Tibial nerve (tissue), 4 donors: ENCODE measurements around the gene SRBD1. TPM values are rescaled to one million over a fixed set of nuclear protein-coding genes. Genes with fewer than 3 reads are reported as not detected.

ENCODE experiments used
- DNase-seq, 2 donors: peaks; one replicate each; pipeline ENCODE4 v3.0.0-alpha.2; 2019; ENCODE audit warnings: low spot score in 2 of 2
- H3K27ac ChIP-seq, 4 donors: fragments of 200-600 bp; sonication (generic) in 3 of 4; one replicate each; pipeline ENCODE4 v1.5.1; 2017 to 2019; ENCODE audit warnings: mild to moderate bottlenecking in 1 of 4
- H3K27me3 ChIP-seq, 2 donors: fragments of 200-600 bp; sonication (generic) in 1 of 2; one replicate each; pipeline versions ENCODE4 v1.5.1 to v1.6.0; 2017 to 2019
- H3K36me3 ChIP-seq, 3 donors: fragments of 200-600 bp; sonication (generic); one replicate each; pipeline ENCODE4 v1.5.1; 2018 to 2019
- H3K4me1 ChIP-seq, 4 donors: fragments of 200-600 bp; sonication (generic) in 3 of 4; one replicate each; pipeline ENCODE4 v1.5.1; 2017 to 2019
- H3K4me3 ChIP-seq, 4 donors: fragments of 200-600 bp; sonication (generic) in 3 of 4; one replicate each; pipeline ENCODE4 v1.5.1; 2017 to 2019; ENCODE audit warnings: mild to moderate bottlenecking in 1 of 4, moderate library complexity in 1 of 4
- H3K9me3 ChIP-seq, 4 donors: fragments of 200-600 bp; sonication (generic) in 3 of 4; one replicate each; pipeline ENCODE4 v1.5.1; 2017 to 2019
- EP300 ChIP-seq, 2 donors: sonication (generic); formaldehyde crosslinking; IDR thresholded peaks; one replicate each; pipeline ENCODE4 v1.6.1; 2017; ENCODE audit warnings: antibody characterized with exemption in 2 of 2, mild to moderate bottlenecking in 1 of 2
- POLR2A ChIP-seq, 2 donors: fragments of 450-650 bp; IDR thresholded peaks; one replicate each; pipeline ENCODE4 v1.6.1; 2017; ENCODE audit warnings: antibody characterized with exemption in 2 of 2, mild to moderate bottlenecking in 2 of 2, moderate library complexity in 2 of 2
- WGBS, 2 donors: methylation state at CpG; one replicate each; pipeline ENCODE4 v1.1.5; 2018; 5-methylcytosine and 5-hydroxymethylcytosine counted together
- total RNA-seq, 4 donors: library from RNA; depleted of rRNA; stranded (reverse); fragments of >200 nt; gene quantifications; one replicate each; pipeline ENCODE4 v1.1.0, GENCODE V29; 2016
- TF ChIP-seq, protein P1 (sequence below), 5 experiments: fragments of 200-600 bp in 3 of 5; fragments of 450-650 bp in 2 of 5; sonication (generic) in 3 of 5; IDR thresholded peaks; one replicate each; pipeline ENCODE4 v1.5.1; 2016 to 2019; ENCODE audit warnings: antibody characterized with exemption in 5 of 5, mild to moderate bottlenecking in 3 of 5, moderate library complexity in 2 of 5

SRBD1 gene
- total RNA-seq, 4 donors from 2014 or later: 14.7 to 36.7 (median 20.8) TPM

DNA sequence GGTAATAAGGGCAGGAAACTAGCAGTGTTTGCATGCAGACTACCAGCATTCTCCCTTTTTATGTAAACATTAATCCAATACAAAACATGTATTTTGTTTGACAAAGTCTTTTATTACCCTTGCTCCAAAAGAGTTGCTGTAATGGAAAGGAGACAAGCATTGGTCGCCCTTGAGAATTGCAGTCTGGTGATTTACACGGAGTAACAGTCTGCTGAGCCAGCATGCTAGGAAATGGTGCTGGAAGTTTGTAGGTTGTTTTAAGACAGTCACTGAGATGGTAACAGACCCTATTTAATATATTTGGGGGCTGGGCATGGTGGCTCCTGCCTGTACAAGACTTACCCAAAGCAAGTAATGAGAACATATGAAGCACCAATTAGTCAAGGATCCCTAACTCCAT, 37.6 kb upstream of the SRBD1 start:
- DNase-seq: no peak
- Histone ChIP-seq H3K36me3 (no peaks in the 10 kb centered on the region), H3K27ac (no peak overlapping the region), H3K9me3 (no peaks in the 10 kb centered on the region), H3K4me3 (no peak overlapping the region), H3K27me3 (no peaks in the 10 kb centered on the region), H3K4me1 (peaks cover 0 to 38% (median 10%) of the 10 kb centered on the region in 4 donors)
- WGBS, 2 donors: 78 to 79% methylated on average over 2 of the region's 2 CpGs
- TF ChIP-seq, protein P1, sequence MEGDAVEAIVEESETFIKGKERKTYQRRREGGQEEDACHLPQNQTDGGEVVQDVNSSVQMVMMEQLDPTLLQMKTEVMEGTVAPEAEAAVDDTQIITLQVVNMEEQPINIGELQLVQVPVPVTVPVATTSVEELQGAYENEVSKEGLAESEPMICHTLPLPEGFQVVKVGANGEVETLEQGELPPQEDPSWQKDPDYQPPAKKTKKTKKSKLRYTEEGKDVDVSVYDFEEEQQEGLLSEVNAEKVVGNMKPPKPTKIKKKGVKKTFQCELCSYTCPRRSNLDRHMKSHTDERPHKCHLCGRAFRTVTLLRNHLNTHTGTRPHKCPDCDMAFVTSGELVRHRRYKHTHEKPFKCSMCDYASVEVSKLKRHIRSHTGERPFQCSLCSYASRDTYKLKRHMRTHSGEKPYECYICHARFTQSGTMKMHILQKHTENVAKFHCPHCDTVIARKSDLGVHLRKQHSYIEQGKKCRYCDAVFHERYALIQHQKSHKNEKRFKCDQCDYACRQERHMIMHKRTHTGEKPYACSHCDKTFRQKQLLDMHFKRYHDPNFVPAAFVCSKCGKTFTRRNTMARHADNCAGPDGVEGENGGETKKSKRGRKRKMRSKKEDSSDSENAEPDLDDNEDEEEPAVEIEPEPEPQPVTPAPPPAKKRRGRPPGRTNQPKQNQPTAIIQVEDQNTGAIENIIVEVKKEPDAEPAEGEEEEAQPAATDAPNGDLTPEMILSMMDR (IDR thresholded peaks at IDR 0.05): no peak
- TF ChIP-seq POLR2A (IDR thresholded peaks at IDR 0.05): no peak
- TF ChIP-seq EP300 (IDR thresholded peaks at IDR 0.05): no peak

- peaks cover 0 to 3% of the 10 kb centered on the region in 2 donors for H3K27me3 ChIP-seq
- 87 to 96% methylated on average over 3 of the region's 3 CpGs for WGBS, 2 donors
- H3K4me3 ChIP-seq: no peak overlapping the region
- TF ChIP-seq EP300 (IDR thresholded peaks at IDR 0.05) (no peak), POLR2A (IDR thresholded peaks at IDR 0.05) (no peak)
- TF ChIP-seq, protein P1 (IDR thresholded peaks at IDR 0.05): no peak
- H3K27ac ChIP-seq: no peak overlapping the region
- no peaks in the 10 kb centered on the region for H3K36me3 ChIP-seq
- no peaks in the 10 kb centered on the region for H3K9me3 ChIP-seq
- no peak for DNase-seq
- peaks cover 0 to 39% (median 14%) of the 10 kb centered on the region in 4 donors for H3K4me1 ChIP-seq
Measured at GRCh38 chr2:45647986-45648520, 37.0 kb upstream of the SRBD1 start.

GRCh38 chr2:45647356-45647755, 36.3 kb upstream of the SRBD1 start:
- Histone ChIP-seq H3K27ac (no peak overlapping the region), H3K4me3 (no peak overlapping the region), H3K36me3 (no peaks in the 10 kb centered on the region), H3K9me3 (no peaks in the 10 kb centered on the region), H3K27me3 (peaks cover 0 to 8% of the 10 kb centered on the region in 2 donors), H3K4me1 (peaks cover 0 to 33% (median 15%) of the 10 kb centered on the region in 4 donors)
- TF ChIP-seq POLR2A (IDR thresholded peaks at IDR 0.05): no peak
- TF ChIP-seq, protein P1 (IDR thresholded peaks at IDR 0.05): no peak
- TF ChIP-seq EP300 (IDR thresholded peaks at IDR 0.05): no peak
- 79 to 88% methylated on average over 9 of the region's 9 CpGs for WGBS, 2 donors
- no peak for DNase-seq

DNA sequence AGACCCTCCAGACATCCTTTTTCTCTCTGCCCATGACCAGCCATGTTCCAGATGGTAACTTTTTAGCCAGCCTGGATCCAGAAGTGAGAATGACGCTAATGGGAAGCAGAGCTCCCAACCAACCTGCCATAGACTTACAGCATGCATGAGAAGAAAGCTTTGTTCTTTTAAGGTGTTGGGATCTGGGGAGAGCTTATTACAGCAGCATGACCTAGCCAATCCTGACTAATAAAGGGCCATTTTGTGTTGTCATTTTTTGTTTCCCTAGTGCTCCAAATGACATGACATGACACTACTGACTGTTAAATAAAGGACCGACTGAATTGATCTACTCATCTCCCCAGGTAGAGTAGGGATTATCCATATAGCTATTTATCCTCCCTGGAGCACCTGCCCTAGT, 35.2 kb upstream of the SRBD1 start:
- H3K4me1 ChIP-seq: peaks cover 0 to 30% (median 15%) of the 10 kb centered on the region in 4 donors
- H3K27me3 ChIP-seq: peaks cover 0 to 8% of the 10 kb centered on the region in 2 donors
- no peak overlapping the region for H3K27ac ChIP-seq
- no peak overlapping the region for H3K4me3 ChIP-seq
- no peaks in the 10 kb centered on the region for H3K9me3 ChIP-seq
- whole genome bisulfite sequencing, 2 donors: 97 to 98% methylated on average over 2 of the region's 2 CpGs
- H3K36me3 ChIP-seq: no peaks in the 10 kb centered on the region
- no peak for TF ChIP-seq EP300 (IDR thresholded peaks at IDR 0.05)
- TF ChIP-seq POLR2A (IDR thresholded peaks at IDR 0.05): no peak
- TF ChIP-seq, protein P1 (IDR thresholded peaks at IDR 0.05): no peak
- no peak for DNase-seq

DNA sequence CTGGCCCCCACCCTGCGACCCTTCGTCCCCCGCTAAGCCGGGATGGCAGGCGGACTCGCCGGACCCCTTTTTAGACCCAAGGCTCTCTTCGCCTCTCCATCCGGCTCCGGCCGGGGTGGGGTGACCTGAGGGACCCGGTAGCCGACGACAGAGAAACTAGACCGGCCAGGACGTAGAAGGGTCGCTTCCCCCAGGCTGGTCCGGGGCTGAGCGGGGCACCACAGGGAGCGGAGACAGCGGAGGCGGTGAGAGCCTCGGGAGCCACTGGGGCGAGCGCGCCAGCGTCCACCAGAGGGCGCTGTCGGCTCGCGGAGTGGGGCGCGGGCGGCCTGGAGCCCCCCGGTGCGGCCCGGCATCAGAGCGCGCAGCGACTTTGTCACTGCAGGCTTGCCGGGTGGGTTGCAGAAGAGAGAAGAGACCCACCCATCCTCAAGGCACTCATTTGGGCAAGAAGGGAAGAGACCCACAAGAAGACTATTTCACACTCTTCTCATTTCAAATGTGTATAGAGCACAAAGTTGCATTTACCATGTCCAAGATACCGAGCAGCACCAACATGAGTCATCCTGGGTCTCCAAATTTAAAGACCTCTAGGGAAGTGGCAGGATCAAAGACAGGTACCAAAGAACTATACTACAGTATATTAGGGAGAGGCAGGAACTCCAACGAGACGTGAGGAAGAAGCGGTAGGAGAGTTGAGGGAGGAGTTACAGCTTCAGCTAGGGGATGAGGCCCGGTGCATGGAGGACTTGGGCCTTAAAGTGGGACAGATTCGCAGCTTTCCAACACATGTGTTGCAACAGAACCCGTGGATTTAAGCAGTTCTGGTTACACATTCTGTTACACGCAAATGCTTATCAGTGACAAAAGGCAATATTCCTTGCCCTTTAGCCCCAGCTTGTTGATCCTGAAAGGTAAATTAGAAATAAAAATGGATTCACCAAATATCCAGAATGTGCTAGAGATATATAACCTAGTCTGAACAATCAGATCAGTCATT, 32.8 kb upstream of the SRBD1 start:
- Histone ChIP-seq H3K4me3 (peak overlapping the region; percentile 30 to 67 (median 50)), H3K36me3 (no peaks in the 10 kb centered on the region), H3K27me3 (peaks cover 0 to 8% of the 10 kb centered on the region in 2 donors), H3K9me3 (no peaks in the 10 kb centered on the region), H3K27ac (peak overlapping the region in 2 of 4 donors; percentile 36 to 37), H3K4me1 (peaks cover 0 to 22% (median 12%) of the 10 kb centered on the region in 4 donors)
- DNase-seq: peak; percentile 37 to 40
- TF ChIP-seq EP300 (IDR thresholded peaks at IDR 0.05): no peak
- TF ChIP-seq, protein P1 (IDR thresholded peaks at IDR 0.05): peak; percentile 95 to 100 (median 99)
- no peak for TF ChIP-seq POLR2A (IDR thresholded peaks at IDR 0.05)
- 17 to 33% methylated on average over 16 to 38 of the region's 49 CpGs for WGBS, 2 donors
